Upper lobe of right lung (tissue), 1 donor: Measurements from ENCODE around the gene CACNB4. TPM values are rescaled to one million over a fixed set of nuclear protein-coding genes. Genes with fewer than 3 reads are reported as not detected.

Experiments used
- ATAC-seq: fragments of 200-7000 bp; cut with Tn5 transposase; one replicate; pipeline ENCODE4 v1.9.1; 2020; ENCODE audit warnings: mild to moderate bottlenecking, moderate library complexity
- DNase-seq: peaks from one replicate; pipeline ENCODE4 v3.0.0-alpha.2; 2020
- H3K27ac ChIP-seq: fragments of 200-600 bp; one replicate; pipeline ENCODE4 v1.8.0; 2022
- H3K27me3 ChIP-seq: fragments of 200-600 bp; one replicate; pipeline ENCODE4 v1.8.0; 2022; ENCODE audit warnings: mild to moderate bottlenecking
- H3K36me3 ChIP-seq: fragments of 200-600 bp; one replicate; pipeline ENCODE4 v1.8.0; 2022
- H3K4me1 ChIP-seq: fragments of 200-600 bp; one replicate; pipeline ENCODE4 v1.8.0; 2022
- H3K4me3 ChIP-seq: fragments of 200-600 bp; one replicate; pipeline ENCODE4 v1.8.0; 2022; ENCODE audit warnings: mild to moderate bottlenecking
- H3K9me3 ChIP-seq: fragments of 200-600 bp; one replicate; pipeline ENCODE4 v1.8.0; 2022
- intact Hi-C: fragments of 100-400 bp; cut with DNase I; formaldehyde crosslinking; loops from one replicate; pipeline ENCODE4 v1.11.0; 2022
- total RNA-seq: library from RNA; stranded (reverse); fragmentation: NEBNext Ultra II Directional; extraction: Animal tissue kit (Norgen Biotek cat#: 25700); gene quantifications from one replicate; pipeline ENCODE4 v1.2.1, GENCODE V29; 2021
- TF ChIP-seq, protein P1 (sequence below): fragments of 200-600 bp; IDR thresholded peaks from one replicate; pipeline ENCODE4 v1.8.0; 2022; ENCODE audit warnings: antibody characterized with exemption
- donor health status: DM: no; HTN: yes; CAD: no; lungs with severe emphysema.

The CACNB4 gene
- total RNA-seq, 1 donor from 2014 or later = 15.3 TPM

DNA sequence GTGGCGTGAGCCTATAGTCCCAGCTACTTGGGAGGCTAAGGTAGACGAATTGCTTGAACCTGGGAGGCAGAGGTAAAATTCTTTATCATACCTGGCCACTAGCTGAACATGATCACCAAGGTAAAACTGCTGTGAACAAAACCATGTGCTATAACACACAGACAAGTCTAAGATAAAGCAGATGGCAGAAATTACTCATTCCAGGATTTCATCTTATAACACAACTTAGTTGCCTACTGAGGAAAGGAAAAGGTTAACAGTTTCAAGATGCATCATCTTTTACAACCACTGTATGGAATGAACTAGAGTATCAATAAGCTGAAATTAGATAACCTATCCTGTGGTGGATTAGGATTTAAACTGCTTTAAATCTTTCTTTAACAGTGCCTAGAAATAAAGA, 278.9 kb downstream of the CACNB4 start:
- H3K4me1 ChIP-seq = peaks cover 7% of the 10 kb centered on the region
- no peak overlapping the region for H3K27ac ChIP-seq
- no peaks in the 10 kb centered on the region for H3K36me3 ChIP-seq
- H3K27me3 ChIP-seq = no peaks in the 10 kb centered on the region
- DNase-seq = no peak
- no peak for ATAC-seq
- intact Hi-C loops = no loop called here
- TF ChIP-seq, protein P1, sequence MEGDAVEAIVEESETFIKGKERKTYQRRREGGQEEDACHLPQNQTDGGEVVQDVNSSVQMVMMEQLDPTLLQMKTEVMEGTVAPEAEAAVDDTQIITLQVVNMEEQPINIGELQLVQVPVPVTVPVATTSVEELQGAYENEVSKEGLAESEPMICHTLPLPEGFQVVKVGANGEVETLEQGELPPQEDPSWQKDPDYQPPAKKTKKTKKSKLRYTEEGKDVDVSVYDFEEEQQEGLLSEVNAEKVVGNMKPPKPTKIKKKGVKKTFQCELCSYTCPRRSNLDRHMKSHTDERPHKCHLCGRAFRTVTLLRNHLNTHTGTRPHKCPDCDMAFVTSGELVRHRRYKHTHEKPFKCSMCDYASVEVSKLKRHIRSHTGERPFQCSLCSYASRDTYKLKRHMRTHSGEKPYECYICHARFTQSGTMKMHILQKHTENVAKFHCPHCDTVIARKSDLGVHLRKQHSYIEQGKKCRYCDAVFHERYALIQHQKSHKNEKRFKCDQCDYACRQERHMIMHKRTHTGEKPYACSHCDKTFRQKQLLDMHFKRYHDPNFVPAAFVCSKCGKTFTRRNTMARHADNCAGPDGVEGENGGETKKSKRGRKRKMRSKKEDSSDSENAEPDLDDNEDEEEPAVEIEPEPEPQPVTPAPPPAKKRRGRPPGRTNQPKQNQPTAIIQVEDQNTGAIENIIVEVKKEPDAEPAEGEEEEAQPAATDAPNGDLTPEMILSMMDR = no peak
- no peaks in the 10 kb centered on the region for H3K9me3 ChIP-seq
- no peak overlapping the region for H3K4me3 ChIP-seq

DNA sequence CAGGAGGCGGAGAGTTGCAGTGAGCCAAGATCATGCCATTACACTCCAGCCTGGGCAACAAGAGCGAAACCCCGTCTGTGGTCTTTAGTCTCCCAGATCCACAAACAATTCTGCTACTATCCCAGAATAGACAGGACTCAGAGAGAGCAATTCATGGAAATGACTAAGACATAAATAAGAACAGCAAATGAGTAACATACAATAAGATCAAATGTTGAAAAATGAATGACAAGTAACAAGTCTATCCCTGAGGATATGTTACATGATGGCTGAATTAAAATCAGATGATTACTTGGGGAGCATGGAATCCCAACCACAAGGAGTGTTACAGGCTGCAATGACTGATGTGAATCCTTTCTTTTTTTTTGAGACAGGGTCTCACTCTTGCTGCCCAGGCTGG, 280.9 kb downstream of the CACNB4 start:
- Histone ChIP-seq H3K27me3 (no peaks in the 10 kb centered on the region), H3K27ac (no peak overlapping the region), H3K4me3 (no peak overlapping the region), H3K4me1 (no peaks in the 10 kb centered on the region), H3K36me3 (peaks cover 16% of the 10 kb centered on the region), H3K9me3 (no peaks in the 10 kb centered on the region)
- TF ChIP-seq, protein P1 = no peak
- DNase-seq (no peak), ATAC-seq (no peak)
- intact Hi-C loops = no loop called here

DNA sequence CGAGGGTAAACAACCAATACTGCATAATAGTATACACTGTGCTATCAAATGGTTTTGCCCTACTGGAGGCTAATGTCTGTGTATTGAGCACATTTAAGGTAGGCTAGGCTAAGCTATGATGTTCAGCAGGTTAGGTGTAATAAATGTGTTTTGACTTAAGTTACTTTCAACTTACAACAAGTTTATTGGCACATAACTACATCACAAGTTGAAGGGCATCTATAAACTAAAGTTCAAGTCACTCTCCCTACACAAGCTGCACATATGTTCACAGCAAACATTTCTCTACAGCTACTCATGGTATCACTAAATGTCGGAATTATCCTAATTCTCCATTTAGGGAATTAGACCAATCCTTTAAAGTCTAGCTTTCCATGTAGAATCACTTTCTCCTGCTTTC, 282.0 kb downstream of the CACNB4 start:
- Histone ChIP-seq H3K27me3 (no peaks in the 10 kb centered on the region), H3K4me1 (no peaks in the 10 kb centered on the region), H3K9me3 (no peaks in the 10 kb centered on the region), H3K36me3 (peaks cover 27% of the 10 kb centered on the region), H3K4me3 (no peak overlapping the region), H3K27ac (no peak overlapping the region)
- intact Hi-C loops = no loop called here
- no peak for ATAC-seq
- TF ChIP-seq, protein P1 = no peak
- no peak for DNase-seq

DNA sequence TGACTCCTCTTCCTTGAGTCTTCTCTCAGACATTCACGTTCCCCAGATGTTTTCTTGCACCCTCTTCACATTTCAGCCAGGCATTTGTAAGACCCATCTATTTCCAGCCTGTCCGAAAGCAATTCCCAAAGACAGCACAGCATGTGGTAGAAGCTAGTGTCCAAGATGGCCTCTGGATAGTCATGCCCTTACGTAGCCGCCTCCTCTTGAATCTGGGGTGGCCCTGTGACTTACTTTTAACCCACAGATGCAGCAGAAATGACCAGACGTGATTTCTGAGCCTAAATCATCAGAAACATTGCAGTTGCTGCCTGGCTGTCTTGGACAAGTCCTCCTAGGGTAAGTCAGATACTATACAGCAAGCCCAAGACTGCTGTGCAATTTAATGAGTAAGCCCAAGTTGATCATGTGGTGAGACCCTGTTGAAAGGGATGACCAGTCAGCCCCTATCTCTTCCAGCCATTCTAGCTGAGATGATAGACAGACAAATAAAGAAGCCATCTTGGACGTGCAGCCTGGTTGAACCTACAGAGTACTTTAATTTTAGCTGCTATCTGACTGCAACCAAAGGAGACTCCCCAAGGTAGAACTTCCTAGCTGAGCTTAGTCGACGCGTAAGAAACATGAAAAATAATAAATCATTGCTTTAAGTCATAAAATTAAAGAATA, 282.9 kb downstream of the CACNB4 start:
- no peaks in the 10 kb centered on the region for H3K27me3 ChIP-seq
- no peak overlapping the region for H3K27ac ChIP-seq
- H3K4me1 ChIP-seq = no peaks in the 10 kb centered on the region
- intact Hi-C loops = no loop called here
- peaks cover 35% of the 10 kb centered on the region for H3K36me3 ChIP-seq
- TF ChIP-seq, protein P1 = no peak
- no peak for DNase-seq
- no peaks in the 10 kb centered on the region for H3K9me3 ChIP-seq
- no peak overlapping the region for H3K4me3 ChIP-seq
- ATAC-seq = no peak

DNA sequence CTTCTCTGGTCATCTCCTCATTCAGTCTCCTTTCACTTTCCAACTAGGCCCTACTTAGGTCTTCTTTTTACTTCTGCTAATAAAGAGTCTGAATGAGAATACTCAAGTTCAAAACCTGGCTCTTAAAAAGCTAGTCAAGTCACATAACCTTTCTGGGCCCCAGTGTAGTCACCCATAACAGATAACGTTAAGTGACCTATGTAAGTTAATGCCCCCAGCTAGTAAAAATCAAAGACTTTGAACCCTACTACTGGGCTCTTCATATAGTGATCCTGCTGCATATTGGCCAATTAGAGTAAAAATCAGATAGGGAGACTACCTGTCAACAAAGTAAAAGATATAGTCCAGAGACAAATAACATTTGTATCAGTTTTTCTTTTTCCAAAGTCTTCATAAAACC, 288.4 kb downstream of the CACNB4 start:
- no peaks in the 10 kb centered on the region for H3K27me3 ChIP-seq
- no peaks in the 10 kb centered on the region for H3K4me1 ChIP-seq
- ATAC-seq (no peak), DNase-seq (no peak)
- H3K27ac ChIP-seq = no peak overlapping the region
- intact Hi-C loops = no loop called here
- no peak overlapping the region for H3K4me3 ChIP-seq
- TF ChIP-seq, protein P1 = no peak
- no peaks in the 10 kb centered on the region for H3K9me3 ChIP-seq
- peaks cover 60% of the 10 kb centered on the region for H3K36me3 ChIP-seq

DNA sequence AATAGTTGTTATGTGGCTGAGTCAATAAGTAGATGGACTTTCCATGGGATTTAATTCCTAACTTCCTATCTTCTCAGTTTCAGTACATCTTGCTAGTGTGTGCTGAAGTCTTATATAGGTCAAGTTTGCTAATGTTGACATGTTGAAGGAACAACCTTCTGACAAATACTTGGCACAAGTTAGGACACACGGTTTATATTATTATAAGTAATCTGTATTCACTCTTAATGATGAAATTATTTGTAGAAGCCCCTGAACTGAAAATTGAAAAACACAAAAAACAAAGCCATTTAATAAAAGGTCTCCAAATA, 289.8 kb downstream of the CACNB4 start:
- intact Hi-C loops = no loop called here
- Histone ChIP-seq H3K9me3 (no peaks in the 10 kb centered on the region), H3K27me3 (no peaks in the 10 kb centered on the region), H3K36me3 (peaks cover 65% of the 10 kb centered on the region), H3K27ac (no peak overlapping the region), H3K4me1 (no peaks in the 10 kb centered on the region), H3K4me3 (no peak overlapping the region)
- DNase-seq = no peak
- TF ChIP-seq, protein P1 = no peak
- ATAC-seq = no peak
